T-helper 2 cell treated with Interferon-gamma antibody and Interleukin-4, amounts not matched to agents 100 ng/mL and 5 ng/mL, for 36 hours (primary cell): ENCODE data around the gene NKAP. TPM values are rescaled to one million over a fixed set of nuclear protein-coding genes. Genes with fewer than 3 reads are reported as not detected.
"Not testable (repeated sequence)": the region's sequence is repeated elsewhere in the genome, so short reads cannot be mapped to it uniquely, and the experiment has no call there.

Source experiments
- intact Hi-C: fragments of 100-400 bp; cut with micrococcal nuclease; formaldehyde crosslinking; loops from one replicate; pipeline ENCODE4 v1.15.1; 2023
- total RNA-seq: library from RNA; stranded (reverse); gene quantifications from 2 replicates; pipeline ENCODE4 v1.2.3, GENCODE V29; 2022

NKAP gene
- total RNA-seq, 1 donor from 2014 or later: 7.9 TPM

- intact Hi-C loops: loop anchor here (2.0 to 10.0 kb wide), 3 partner anchors 89 to 377 kb away; partner anchors contain the start of genes STEEP1, UPF3B and ZBTB33
Measured at GRCh38 chrX:119942173-119942819, 1.3 kb downstream of the NKAP start.

- intact Hi-C loops: loop anchor here (5.0 to 10.0 kb wide), 2 partner anchors 311 to 377 kb away; partner anchors contain the start of genes STEEP1 and ZBTB33
Measured at GRCh38 chrX:119941336-119941735, 2.2 kb downstream of the NKAP start.

GRCh38 chrX:119935215-119935874, 8.2 kb downstream of the NKAP start:
- intact Hi-C loops: no loop called here

- intact Hi-C loops: not testable (repeated sequence)
Measured at GRCh38 chrX:119922391-119922790, 21.2 kb downstream of the NKAP start.

- intact Hi-C loops: no loop called here
Measured at GRCh38 chrX:119919835-119920585, 23.5 kb downstream of the NKAP start.

- intact Hi-C loops: no loop called here
Measured at GRCh38 chrX:119917877-119918276, 25.7 kb downstream of the NKAP start.

- intact Hi-C loops: no loop called here
Measured at GRCh38 chrX:119916310-119916709, 27.2 kb downstream of the NKAP start.

GRCh38 chrX:119900976-119901375, 42.6 kb downstream of the NKAP start:
- intact Hi-C loops: no loop called here

- intact Hi-C loops: no loop called here
Measured at GRCh38 chrX:119899125-119899524, 44.4 kb downstream of the NKAP start.

GRCh38 chrX:119895843-119896326, 47.7 kb downstream of the NKAP start, which contains the start of gene AKAP14:
TSS of gene AKAP14 (plus strand) at chrX:119895893. CDS start at chrX:119903224, 7,331 bp downstream.
- intact Hi-C loops: no loop called here

GRCh38 chrX:119891961-119892692, 51.4 kb downstream of the NKAP start:
- intact Hi-C loops: not testable (repeated sequence)

- intact Hi-C loops: not testable (repeated sequence)
Measured at GRCh38 chrX:119890626-119891025, 52.9 kb downstream of the NKAP start.

- intact Hi-C loops: loop anchor here (1.0 kb wide), 1 partner anchor 372 kb away; no protein-coding TSS in a partner anchor
Measured at GRCh38 chrX:119887721-119888425, 55.7 kb downstream of the NKAP start.

GRCh38 chrX:119885554-119886428, 57.8 kb downstream of the NKAP start:
- intact Hi-C loops: loop anchor here (1.0 kb wide), 1 partner anchor 14 kb away; the partner anchor contains the start of genes NDUFA1 and RNF113A

- intact Hi-C loops: loop anchor here (1.0 to 2.0 kb wide), 2 partner anchors 90 to 364 kb away; partner anchors contain the start of gene RPL39
Measured at GRCh38 chrX:119880552-119881437, 62.8 kb downstream of the NKAP start.

GRCh38 chrX:119880076-119880475, 63.5 kb downstream of the NKAP start:
- intact Hi-C loops: loop anchor here (2.0 kb wide), 1 partner anchor 89 kb away; the partner anchor contains the start of gene RPL39

GRCh38 chrX:119878740-119879139, 64.8 kb downstream of the NKAP start:
- intact Hi-C loops: loop anchor here (10.0 kb wide), 1 partner anchor 304 kb away; the partner anchor contains the start of gene UBE2A
